Keratinocyte (primary cell): Measurements from ENCODE around the gene DIPK1B. TPM values are rescaled to one million over a fixed set of nuclear protein-coding genes. Genes with fewer than 3 reads are reported as not detected.

Experiments used
- DNase-seq: peaks from one replicate; pipeline ENCODE4 v3.0.0-alpha.2; 2011; ENCODE audit warnings: low read depth, missing footprints, low spot score
- FAIRE-seq: peaks from 2 replicates; lab custom pipeline; 2011; peaks lifted over from hg19 to GRCh38; lab: Jason Lieb, UNC
- H2AFZ ChIP-seq: 2 replicates; pipeline ENCODE4 v1.6.0; 2012; ENCODE audit warnings: low read length, control low read depth, inconsistent platforms; ENCODE audit not compliant: control insufficient read depth
- H3K27ac ChIP-seq: 2 replicates; pipeline ENCODE4 v1.5.1; 2011; ENCODE audit warnings: low read length; ENCODE audit not compliant: control insufficient read depth, insufficient read depth
- H3K27me3 ChIP-seq: 3 replicates; pipeline ENCODE4 v1.6.0; 2011; ENCODE audit warnings: low read length; ENCODE audit not compliant: control insufficient read depth, insufficient read depth; ENCODE audit errors: extremely low read depth
- H3K36me3 ChIP-seq, 2 experiments: 2 replicates in 1 of 2; 3 replicates in 1 of 2; pipeline ENCODE4 v1.5.1; 2011; ENCODE audit warnings: low read length in 2 of 2, mild to moderate bottlenecking in 1 of 2; ENCODE audit not compliant: control insufficient read depth in 2 of 2, insufficient read depth in 2 of 2; ENCODE audit errors: extremely low read depth in 1 of 2
- H3K4me1 ChIP-seq: 3 replicates; pipeline ENCODE4 v1.5.1; 2011; ENCODE audit warnings: low read length; ENCODE audit not compliant: control insufficient read depth, insufficient read depth; ENCODE audit errors: extremely low read depth
- H3K4me2 ChIP-seq: 3 replicates; pipeline ENCODE4 v1.6.0; 2011; ENCODE audit warnings: low read depth, low read length; ENCODE audit not compliant: control insufficient read depth, insufficient read depth; ENCODE audit errors: extremely low read depth
- H3K4me3 ChIP-seq, 3 experiments: fragments of 200-600 bp in 1 of 3; sonication (generic) in 1 of 3; 2 replicates in 2 of 3; 3 replicates in 1 of 3; pipeline ENCODE4 v1.5.1; 2011 to 2016; ENCODE audit warnings: low read length in 3 of 3, mild to moderate bottlenecking in 3 of 3, control low read depth in 2 of 3, inconsistent platforms in 1 of 3, low read depth in 1 of 3, mixed read lengths in 1 of 3, mixed run types in 1 of 3, moderate library complexity in 1 of 3; ENCODE audit not compliant: control insufficient read depth in 2 of 3, insufficient read depth in 2 of 3; ENCODE audit errors: extremely low read depth in 1 of 3
- H3K79me2 ChIP-seq: 2 replicates; pipeline ENCODE4 v1.6.0; 2012; ENCODE audit warnings: low read length; ENCODE audit not compliant: control insufficient read depth, insufficient read depth
- H3K9ac ChIP-seq: 3 replicates; pipeline ENCODE4 v1.6.0; 2011; ENCODE audit warnings: low read length; ENCODE audit not compliant: control insufficient read depth, insufficient read depth; ENCODE audit errors: extremely low read depth
- H3K9me1 ChIP-seq: 3 replicates; pipeline ENCODE4 v1.6.0; 2011; ENCODE audit warnings: low read length; ENCODE audit not compliant: control insufficient read depth, insufficient read depth; ENCODE audit errors: extremely low read depth
- H3K9me3 ChIP-seq: 2 replicates; pipeline ENCODE4 v1.5.1; 2012; ENCODE audit warnings: low read depth, low read length; ENCODE audit not compliant: control insufficient read depth
- H4K20me1 ChIP-seq: 3 replicates; pipeline ENCODE4 v1.6.0; 2011; ENCODE audit warnings: low read length; ENCODE audit not compliant: control insufficient read depth, insufficient read depth; ENCODE audit errors: extremely low read depth
- CTCF ChIP-seq, 3 experiments: IDR thresholded peaks in 1 of 3; conservative IDR thresholded peaks in 1 of 3; optimal IDR thresholded peaks in 1 of 3; 2 replicates in 2 of 3; 3 replicates in 1 of 3; pipeline versions ENCODE3 to v1.5.1; 2011; ENCODE audit warnings: low read length in 3 of 3, mild to moderate bottlenecking in 3 of 3, moderate library complexity in 2 of 3, control low read depth in 1 of 3, inconsistent platforms in 1 of 3; ENCODE audit not compliant: insufficient read depth in 2 of 3; ENCODE audit errors: extremely low read depth in 1 of 3
- EZH2 ChIP-seq: IDR thresholded peaks from one replicate; pipeline ENCODE4 v1.6.1; 2012; ENCODE audit warnings: inconsistent platforms, mild to moderate bottlenecking, low read length, moderate library complexity
- dilution Hi-C: fragments of 300-500 bp; cut with MboI; formaldehyde crosslinking; loops from one replicate; pipeline ENCODE4 v1.7.0; 2020; ENCODE audit warnings: low sequenced_read_pairs; ENCODE audit not compliant: extremely low pct_ligation_motif_present
- polyA plus RNA-seq, 5 experiments: library from polyadenylated mRNA; depleted of rRNA in 3 of 5; stranded (reverse) in 3 of 5; stranded (forward) in 1 of 5; unstranded in 1 of 5; fragments of >200 nt; gene quantifications; 1 replicate in 1 of 5; 2 replicates in 3 of 5; 3 replicates in 1 of 5; pipeline versions ENCODE4 v1.2.1 to v1.2.3, GENCODE V29; 2011 to 2012; ENCODE audit warnings: missing spikeins in 2 of 5, low read depth in 1 of 5, low replicate concordance in 1 of 5

The DIPK1B gene
- polyA plus RNA-seq, 1 donor (not counting 4 experiments of a cell fraction or from before 2014, with no cell fraction given): not detected

GRCh38 chr9:136705564-136705963, 6.8 kb upstream of the DIPK1B start:
- Histone ChIP-seq H3K9me3 (no peaks in the 10 kb centered on the region), H3K9ac (no peak overlapping the region), H3K36me3 (no peaks in the 10 kb centered on the region), H3K4me3 (no peak overlapping the region), H3K4me2 (no peak overlapping the region), H3K27me3 (peaks cover 18% of the 10 kb centered on the region), H3K4me1 (no peaks in the 10 kb centered on the region), H3K79me2 (no peaks in the 10 kb centered on the region), H3K9me1 (no peaks in the 10 kb centered on the region), H4K20me1 (no peaks in the 10 kb centered on the region), H2AFZ (no peak overlapping the region), H3K27ac (no peak overlapping the region)
- FAIRE-seq: no peak
- dilution Hi-C loops: no loop called here
- no peak for TF ChIP-seq CTCF (optimal IDR thresholded peaks at IDR 0.05 in 1 of 3, IDR thresholded peaks at IDR 0.05 in 1 of 3, conservative IDR thresholded peaks at IDR 0.05 in 1 of 3; ENCODE audit: extremely low read depth in 1 of 3, insufficient read depth in 2 of 3, low read length in 3 of 3)
- no peak for TF ChIP-seq EZH2
- no peak for DNase-seq

- no peak for TF ChIP-seq EZH2
- no peak for TF ChIP-seq CTCF (optimal IDR thresholded peaks at IDR 0.05 in 1 of 3, IDR thresholded peaks at IDR 0.05 in 1 of 3, conservative IDR thresholded peaks at IDR 0.05 in 1 of 3; ENCODE audit: extremely low read depth in 1 of 3, insufficient read depth in 2 of 3, low read length in 3 of 3)
- Histone ChIP-seq H4K20me1 (no peaks in the 10 kb centered on the region), H2AFZ (no peak overlapping the region), H3K9ac (no peak overlapping the region), H3K9me3 (no peaks in the 10 kb centered on the region), H3K79me2 (no peaks in the 10 kb centered on the region), H3K4me2 (no peak overlapping the region), H3K36me3 (no peaks in the 10 kb centered on the region), H3K27me3 (peaks cover 14% of the 10 kb centered on the region), H3K27ac (no peak overlapping the region), H3K4me3 (no peak overlapping the region), H3K9me1 (no peaks in the 10 kb centered on the region), H3K4me1 (no peaks in the 10 kb centered on the region)
- no peak for FAIRE-seq
- no peak for DNase-seq
- dilution Hi-C loops: no loop called here
These were observed 5.4 kb upstream of the DIPK1B start for GRCh38 chr9:136707011-136707410.
